Astrocyte (in vitro differentiated cells and primary cell): ENCODE results near the gene BLZF1. TPM values are rescaled to one million over a fixed set of nuclear protein-coding genes. Genes with fewer than 3 reads are reported as not detected.

ENCODE experiments used
- DNase-seq: peaks from one replicate; pipeline ENCODE4 v3.0.0-alpha.2; 2010; ENCODE audit warnings: low read depth
- FAIRE-seq: peaks from 2 replicates; lab custom pipeline; 2011; peaks lifted over from hg19 to GRCh38; lab: Jason Lieb, UNC
- H2AFZ ChIP-seq: 2 replicates; pipeline ENCODE4 v1.6.0; 2012; ENCODE audit warnings: low read depth, low read length, inconsistent platforms
- H3K27ac ChIP-seq: 2 replicates; pipeline ENCODE4 v1.5.1; 2011; ENCODE audit warnings: low read depth, low read length, inconsistent platforms
- H3K27me3 ChIP-seq: 2 replicates; pipeline ENCODE4 v1.6.0; 2011; ENCODE audit warnings: low read length, inconsistent platforms; ENCODE audit not compliant: insufficient read depth
- H3K36me3 ChIP-seq: 2 replicates; pipeline ENCODE4 v1.5.1; 2011; ENCODE audit warnings: low read length, inconsistent platforms; ENCODE audit not compliant: insufficient read depth
- H3K4me1 ChIP-seq: 2 replicates; pipeline ENCODE4 v1.5.1; 2011; ENCODE audit warnings: low read length, inconsistent platforms; ENCODE audit not compliant: insufficient read depth
- H3K4me2 ChIP-seq: 2 replicates; pipeline ENCODE4 v1.6.0; 2012; ENCODE audit warnings: low read length, inconsistent platforms
- H3K4me3 ChIP-seq: 2 replicates; pipeline ENCODE4 v1.5.1; 2011; ENCODE audit warnings: low read depth, mild to moderate bottlenecking, low read length, inconsistent platforms; ENCODE audit not compliant: insufficient read depth
- H3K79me2 ChIP-seq: 2 replicates; pipeline ENCODE4 v1.6.0; 2012; ENCODE audit warnings: mild to moderate bottlenecking, low read length, inconsistent platforms; ENCODE audit not compliant: insufficient read depth
- H3K9ac ChIP-seq: 2 replicates; pipeline ENCODE4 v1.6.0; 2012; ENCODE audit warnings: mild to moderate bottlenecking, low read length, inconsistent platforms
- H3K9me3 ChIP-seq: 2 replicates; pipeline ENCODE4 v1.5.1; 2012; ENCODE audit warnings: low read depth, mild to moderate bottlenecking, low read length, inconsistent platforms; ENCODE audit not compliant: insufficient read depth
- H4K20me1 ChIP-seq: 2 replicates; pipeline ENCODE4 v1.6.0; 2012; ENCODE audit warnings: low read length, inconsistent platforms; ENCODE audit not compliant: insufficient read depth
- H3K27ac Mint-ChIP-seq: one replicate; pipeline ENCODE4 v1.8.0; 2021; ENCODE audit warnings: mild to moderate bottlenecking, mixed read lengths; ENCODE audit not compliant: unreplicated experiment
- H3K27me3 Mint-ChIP-seq: one replicate; pipeline ENCODE4 v1.8.0; 2021; ENCODE audit warnings: low read depth, mixed read lengths; ENCODE audit not compliant: unreplicated experiment
- H3K36me3 Mint-ChIP-seq: one replicate; pipeline ENCODE4 v1.8.0; 2021; ENCODE audit warnings: low read depth, mixed read lengths; ENCODE audit not compliant: unreplicated experiment
- H3K4me1 Mint-ChIP-seq: one replicate; pipeline ENCODE4 v1.8.0; 2021; ENCODE audit warnings: low read depth, mixed read lengths; ENCODE audit not compliant: unreplicated experiment
- H3K4me3 Mint-ChIP-seq: one replicate; pipeline ENCODE4 v1.8.0; 2021; ENCODE audit warnings: mild to moderate bottlenecking, moderate library complexity, mixed read lengths; ENCODE audit not compliant: unreplicated experiment
- H3K9me3 Mint-ChIP-seq: one replicate; pipeline ENCODE4 v1.8.0; 2021; ENCODE audit warnings: mild to moderate bottlenecking, mixed read lengths; ENCODE audit not compliant: unreplicated experiment
- EZH2 ChIP-seq: IDR thresholded peaks from 2 replicates; pipeline ENCODE4 v1.6.1; 2012; ENCODE audit warnings: mild to moderate bottlenecking, low read length, inconsistent platforms; ENCODE audit not compliant: insufficient read depth
- total RNA-seq: library from RNA; stranded (reverse); gene quantifications from 2 replicates; pipeline ENCODE4 v1.2.1, GENCODE V29; 2021
- TF ChIP-seq, protein P1 (sequence below): IDR thresholded peaks from 2 replicates; pipeline ENCODE4 v1.5.1; 2011; ENCODE audit warnings: low read depth, mild to moderate bottlenecking, inconsistent platforms, low read length, moderate library complexity; ENCODE audit not compliant: insufficient read depth

The BLZF1 gene
- total RNA-seq, 1 donor from 2014 or later = 52.0 TPM

DNA sequence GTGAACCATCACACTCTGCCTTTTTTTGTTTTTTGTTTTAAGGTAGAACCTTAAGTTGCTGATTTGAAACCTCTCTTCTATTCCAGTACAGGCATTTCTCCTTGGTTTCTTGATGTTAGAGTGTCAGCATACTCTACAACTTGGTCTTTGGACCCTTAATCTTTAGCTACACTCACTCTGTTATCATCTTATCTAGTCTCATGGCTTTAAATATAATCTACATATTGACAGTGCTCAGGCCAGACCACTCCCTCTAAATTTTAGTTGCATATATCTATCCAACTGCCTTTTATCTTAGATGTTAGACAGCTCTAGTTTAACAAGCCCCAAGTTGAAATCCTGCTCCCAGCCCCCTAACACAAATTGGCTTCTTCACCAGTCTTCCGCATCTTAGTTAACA is 22.5 kb upstream of the BLZF1 start:
- Mint-ChIP-seq H3K27me3 (no peaks in the 10 kb centered on the region), H3K4me1 (peaks cover 6% of the 10 kb centered on the region), H3K27ac (no peak overlapping the region), H3K36me3 (peaks cover 2% of the 10 kb centered on the region), H3K4me3 (no peak overlapping the region), H3K9me3 (no peaks in the 10 kb centered on the region)
- Histone ChIP-seq H3K36me3 (no peaks in the 10 kb centered on the region), H3K4me2 (no peak overlapping the region), H3K9ac (no peak overlapping the region), H2AFZ (no peak overlapping the region), H3K4me3 (no peak overlapping the region), H3K27ac (no peak overlapping the region), H3K79me2 (no peaks in the 10 kb centered on the region), H3K4me1 (no peaks in the 10 kb centered on the region), H3K27me3 (no peaks in the 10 kb centered on the region), H3K9me3 (no peaks in the 10 kb centered on the region), H4K20me1 (peaks cover 10% of the 10 kb centered on the region)
- FAIRE-seq = no peak
- TF ChIP-seq, protein P1, sequence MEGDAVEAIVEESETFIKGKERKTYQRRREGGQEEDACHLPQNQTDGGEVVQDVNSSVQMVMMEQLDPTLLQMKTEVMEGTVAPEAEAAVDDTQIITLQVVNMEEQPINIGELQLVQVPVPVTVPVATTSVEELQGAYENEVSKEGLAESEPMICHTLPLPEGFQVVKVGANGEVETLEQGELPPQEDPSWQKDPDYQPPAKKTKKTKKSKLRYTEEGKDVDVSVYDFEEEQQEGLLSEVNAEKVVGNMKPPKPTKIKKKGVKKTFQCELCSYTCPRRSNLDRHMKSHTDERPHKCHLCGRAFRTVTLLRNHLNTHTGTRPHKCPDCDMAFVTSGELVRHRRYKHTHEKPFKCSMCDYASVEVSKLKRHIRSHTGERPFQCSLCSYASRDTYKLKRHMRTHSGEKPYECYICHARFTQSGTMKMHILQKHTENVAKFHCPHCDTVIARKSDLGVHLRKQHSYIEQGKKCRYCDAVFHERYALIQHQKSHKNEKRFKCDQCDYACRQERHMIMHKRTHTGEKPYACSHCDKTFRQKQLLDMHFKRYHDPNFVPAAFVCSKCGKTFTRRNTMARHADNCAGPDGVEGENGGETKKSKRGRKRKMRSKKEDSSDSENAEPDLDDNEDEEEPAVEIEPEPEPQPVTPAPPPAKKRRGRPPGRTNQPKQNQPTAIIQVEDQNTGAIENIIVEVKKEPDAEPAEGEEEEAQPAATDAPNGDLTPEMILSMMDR = no peak
- no peak for TF ChIP-seq EZH2
- no peak for DNase-seq

DNA sequence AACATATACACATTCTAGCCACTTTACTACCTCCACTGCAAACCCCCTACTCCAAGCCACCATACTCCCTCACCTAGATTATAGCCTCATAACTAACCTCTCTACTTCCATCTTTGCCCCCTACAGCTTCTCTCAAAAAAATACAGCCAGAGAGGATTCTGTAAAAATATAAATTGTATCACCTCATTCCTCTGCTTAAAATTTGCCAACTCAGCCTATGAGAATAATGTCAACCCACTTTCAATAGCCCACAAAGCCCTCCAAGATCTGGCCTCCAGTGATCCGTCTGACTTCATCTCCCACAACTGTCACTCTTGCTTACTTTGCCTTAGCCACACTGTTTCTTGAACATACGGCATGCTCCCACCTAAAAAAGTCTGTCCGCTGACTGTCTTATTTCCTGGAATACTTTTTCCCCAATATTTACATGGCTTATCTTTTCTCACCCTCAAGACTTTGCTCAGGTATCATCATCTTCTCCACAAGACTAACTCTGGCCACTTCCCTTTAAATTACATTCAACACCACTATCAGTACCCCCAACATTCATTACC is 21.9 kb upstream of the BLZF1 start:
- no peak overlapping the region for H3K27ac Mint-ChIP-seq

More for the DNA sequence above, 21.9 kb upstream of the BLZF1 start:
- Histone ChIP-seq H3K4me3 (no peak overlapping the region), H3K79me2 (no peaks in the 10 kb centered on the region), H2AFZ (no peak overlapping the region), H3K36me3 (no peaks in the 10 kb centered on the region), H3K9ac (no peak overlapping the region), H3K4me2 (no peak overlapping the region), H4K20me1 (peaks cover 10% of the 10 kb centered on the region), H3K9me3 (no peaks in the 10 kb centered on the region), H3K27me3 (no peaks in the 10 kb centered on the region), H3K27ac (no peak overlapping the region), H3K4me1 (no peaks in the 10 kb centered on the region)
- peaks cover 6% of the 10 kb centered on the region for H3K4me1 Mint-ChIP-seq
- FAIRE-seq (no peak), DNase-seq (no peak)
- no peaks in the 10 kb centered on the region for H3K9me3 Mint-ChIP-seq
- no peaks in the 10 kb centered on the region for H3K27me3 Mint-ChIP-seq
- H3K36me3 Mint-ChIP-seq = peaks cover 2% of the 10 kb centered on the region
- no peak overlapping the region for H3K4me3 Mint-ChIP-seq
- TF ChIP-seq EZH2 = no peak
- TF ChIP-seq, protein P1 = no peak
